Spleen (tissue), 11 donors: ENCODE results near the gene GMEB1. TPM values are rescaled to one million over a fixed set of nuclear protein-coding genes. Genes with fewer than 3 reads are reported as not detected.
"Not testable (repeated sequence)": the region's sequence is repeated elsewhere in the genome, so short reads cannot be mapped to it uniquely, and the experiment has no call there.

Experiments
- DNase-seq: peaks from one replicate; pipeline ENCODE4 v3.0.0-alpha.2; 2020
- H3K27ac ChIP-seq, 8 donors: fragments of 200-600 bp; sonication (generic) in 7 of 8; 1 replicate in 4 of 8; 2 replicates in 4 of 8; pipeline versions ENCODE4 v1.5.0 to v1.8.0; 2016 to 2021; ENCODE audit warnings: inconsistent platforms in 4 of 8, mild to moderate bottlenecking in 4 of 8, moderate library complexity in 1 of 8
- H3K27me3 ChIP-seq, 7 donors: fragments of 200-600 bp; sonication (generic) in 6 of 7; replicated peaks in 1 of 7; 1 replicate in 4 of 7; 2 replicates in 3 of 7; pipeline versions ENCODE4 v1.5.0 to v1.8.0; 2016 to 2021; ENCODE audit warnings: inconsistent platforms in 3 of 7, mild to moderate bottlenecking in 1 of 7
- H3K36me3 ChIP-seq, 6 donors: fragments of 200-600 bp; sonication (generic) in 5 of 6; 1 replicate in 4 of 6; 2 replicates in 2 of 6; pipeline versions ENCODE4 v1.5.0 to v1.8.0; 2016 to 2021; ENCODE audit warnings: inconsistent platforms in 2 of 6
- H3K4me1 ChIP-seq, 6 donors: fragments of 200-600 bp; sonication (generic) in 5 of 6; 1 replicate in 3 of 6; 2 replicates in 3 of 6; pipeline versions ENCODE4 v1.5.0 to v1.8.0; 2016 to 2021; ENCODE audit warnings: inconsistent platforms in 3 of 6
- H3K4me3 ChIP-seq, 8 donors: fragments of 200-600 bp; sonication (generic) in 7 of 8; 1 replicate in 4 of 8; 2 replicates in 4 of 8; pipeline versions ENCODE4 v1.5.0 to v1.8.0; 2016 to 2021; ENCODE audit warnings: inconsistent platforms in 4 of 8, mild to moderate bottlenecking in 4 of 8, moderate library complexity in 2 of 8
- H3K9me3 ChIP-seq, 8 donors: fragments of 200-600 bp; sonication (generic) in 7 of 8; 1 replicate in 4 of 8; 2 replicates in 4 of 8; pipeline versions ENCODE4 v1.5.0 to v1.8.0; 2016 to 2021; ENCODE audit warnings: inconsistent platforms in 4 of 8
- POLR2A ChIP-seq, 3 donors: fragments of 450-650 bp; IDR thresholded peaks; one replicate each; pipeline ENCODE4 v1.5.1; 2017; ENCODE audit warnings: antibody characterized with exemption in 3 of 3, mild to moderate bottlenecking in 1 of 3
- POLR2AphosphoS5 ChIP-seq, 3 donors: sonication (generic); formaldehyde crosslinking; IDR thresholded peaks; one replicate each; pipeline ENCODE4 v1.5.1; 2017; ENCODE audit warnings: antibody characterized with exemption in 3 of 3
- WGBS, 5 donors: extraction: QIAGEN DNeasy Blood & Tissue Kit in 3 of 5; methylation state at CpG; one replicate each; pipeline versions ENCODE4 v1.1.5 to v1.1.7; 2013 to 2018; 5-methylcytosine and 5-hydroxymethylcytosine counted together
- intact Hi-C: fragments of 100-400 bp; cut with DNase I; formaldehyde crosslinking; loops from one replicate; pipeline ENCODE4 v1.15.0; 2023; ENCODE audit warnings: low total_unique reads
- polyA plus RNA-seq, 3 donors: library from polyadenylated mRNA; stranded (reverse); fragments of 200-250 nt; gene quantifications; one replicate each; pipeline ENCODE4 v1.2.1, GENCODE V29; 2013
- total RNA-seq, 7 donors: library from RNA; depleted of rRNA in 3 of 7; stranded (reverse); fragments of >200 nt in 3 of 7; fragmentation: NEBNext Ultra II Directional in 4 of 7; extraction: Animal tissue kit (Norgen Biotek cat#: 25700) in 4 of 7; gene quantifications; one replicate each; pipeline versions ENCODE4 v1.1.0 to v1.2.1, GENCODE V29; 2016 to 2021
- TF ChIP-seq, protein P1 (sequence below), 11 experiments: fragments of 200-600 bp in 7 of 11; fragments of 450-650 bp in 4 of 11; sonication (generic) in 4 of 11; IDR thresholded peaks in 8 of 11; conservative IDR thresholded peaks in 3 of 11; 1 replicate in 7 of 11; 2 replicates in 4 of 11; pipeline versions ENCODE4 v1.4.0 to v1.8.0; 2016 to 2021; ENCODE audit warnings: antibody characterized with exemption in 11 of 11, inconsistent platforms in 4 of 11, mild to moderate bottlenecking in 1 of 11
- donor health status: healthy with polysubstance abuse.
- donor health status: DM: no; HTN: no; CAD: no; lungs with moderate emphysema.
- donor health status: DM: no; HTN: no; CAD: no.
- donor health status: Bipolar disorder and iron deficiency.
- donor health status: healthy.
- donor health status: DM: no; HTN: no; CAD: no.
- donor health status: DM: yes; HTN: yes; CAD: no.

The GMEB1 gene
- total and polyA plus RNA-seq, 10 donors, result 3.6 to 20.6 (median 16.4) TPM

DNA sequence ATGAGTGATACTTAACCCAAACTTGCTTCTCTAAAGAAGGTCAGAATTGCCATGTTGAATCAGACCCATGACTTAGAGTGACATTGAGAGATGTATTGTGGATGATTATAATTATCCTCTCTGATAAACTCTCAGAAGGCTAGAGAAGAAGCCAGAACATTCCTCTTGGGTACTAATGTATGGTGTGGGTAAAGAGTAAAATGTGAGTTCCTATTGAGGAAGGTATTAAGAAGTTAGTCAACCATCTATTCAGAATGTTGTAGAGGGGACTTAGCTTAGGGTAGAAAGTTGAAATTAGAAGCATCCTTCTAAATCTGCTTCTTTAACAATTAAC, 7.3 kb downstream of the GMEB1 start:
- Histone ChIP-seq H3K27ac (no peak overlapping the region), H3K36me3 (peaks cover 0 to 29% (median 0%) of the 10 kb centered on the region in 6 donors), H3K27me3 (no peaks in the 10 kb centered on the region), H3K9me3 (no peaks in the 10 kb centered on the region), H3K4me3 (no peak overlapping the region), H3K4me1 (peaks cover 0 to 15% (median 2%) of the 10 kb centered on the region in 6 donors)
- intact Hi-C loops, result no loop called here
- DNase-seq, result no peak
- TF ChIP-seq POLR2AphosphoS5 (IDR thresholded peaks at IDR 0.05), result no peak
- no peak for TF ChIP-seq POLR2A (IDR thresholded peaks at IDR 0.05)
- TF ChIP-seq, protein P1, sequence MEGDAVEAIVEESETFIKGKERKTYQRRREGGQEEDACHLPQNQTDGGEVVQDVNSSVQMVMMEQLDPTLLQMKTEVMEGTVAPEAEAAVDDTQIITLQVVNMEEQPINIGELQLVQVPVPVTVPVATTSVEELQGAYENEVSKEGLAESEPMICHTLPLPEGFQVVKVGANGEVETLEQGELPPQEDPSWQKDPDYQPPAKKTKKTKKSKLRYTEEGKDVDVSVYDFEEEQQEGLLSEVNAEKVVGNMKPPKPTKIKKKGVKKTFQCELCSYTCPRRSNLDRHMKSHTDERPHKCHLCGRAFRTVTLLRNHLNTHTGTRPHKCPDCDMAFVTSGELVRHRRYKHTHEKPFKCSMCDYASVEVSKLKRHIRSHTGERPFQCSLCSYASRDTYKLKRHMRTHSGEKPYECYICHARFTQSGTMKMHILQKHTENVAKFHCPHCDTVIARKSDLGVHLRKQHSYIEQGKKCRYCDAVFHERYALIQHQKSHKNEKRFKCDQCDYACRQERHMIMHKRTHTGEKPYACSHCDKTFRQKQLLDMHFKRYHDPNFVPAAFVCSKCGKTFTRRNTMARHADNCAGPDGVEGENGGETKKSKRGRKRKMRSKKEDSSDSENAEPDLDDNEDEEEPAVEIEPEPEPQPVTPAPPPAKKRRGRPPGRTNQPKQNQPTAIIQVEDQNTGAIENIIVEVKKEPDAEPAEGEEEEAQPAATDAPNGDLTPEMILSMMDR (IDR thresholded peaks at IDR 0.05 in 8 of 11, conservative IDR thresholded peaks at IDR 0.05 in 3 of 11), result no peak

- Histone ChIP-seq H3K27ac (no peak overlapping the region), H3K4me3 (no peak overlapping the region), H3K36me3 (peaks cover 0 to 63% (median 28%) of the 10 kb centered on the region in 6 donors), H3K4me1 (no peaks in the 10 kb centered on the region), H3K9me3 (no peaks in the 10 kb centered on the region), H3K27me3 (no peaks in the 10 kb centered on the region)
- intact Hi-C loops, result no loop called here
- DNase-seq, result no peak
- WGBS, 5 donors, result 88 to 98% (median 94%) methylated on average over 4 of the region's 4 CpGs
- TF ChIP-seq, protein P1 (IDR thresholded peaks at IDR 0.05 in 8 of 11, conservative IDR thresholded peaks at IDR 0.05 in 3 of 11), result no peak
- no peak for TF ChIP-seq POLR2A (IDR thresholded peaks at IDR 0.05)
These were observed 11.6 kb downstream of the GMEB1 start for GRCh38 chr1:28680151-28680550.

DNA sequence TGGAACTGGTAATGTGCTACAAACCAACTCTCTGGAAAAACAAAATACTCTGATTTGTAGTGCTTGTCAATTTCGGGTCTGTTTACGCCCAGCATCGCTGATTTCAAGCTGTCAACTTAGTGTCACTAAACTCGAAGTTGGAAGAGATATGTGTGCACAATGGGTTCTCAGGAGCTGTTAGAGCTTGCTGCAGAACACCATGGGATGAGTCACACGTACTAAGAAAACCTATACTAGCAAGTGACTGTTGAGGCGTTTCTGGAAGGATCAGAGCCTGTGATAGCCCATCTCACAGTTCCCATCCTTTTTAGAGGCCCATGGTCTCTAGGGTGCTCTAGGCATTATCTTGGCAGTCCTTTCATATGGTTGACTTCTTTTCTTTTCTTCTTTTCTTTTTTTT, 14.3 kb downstream of the GMEB1 start:
- Histone ChIP-seq H3K36me3 (peaks cover 0 to 74% (median 39%) of the 10 kb centered on the region in 6 donors), H3K4me3 (no peak overlapping the region), H3K9me3 (no peaks in the 10 kb centered on the region), H3K27ac (no peak overlapping the region), H3K4me1 (no peaks in the 10 kb centered on the region), H3K27me3 (no peaks in the 10 kb centered on the region)
- no peak for DNase-seq
- 83 to 97% (median 94%) methylated on average over 6 of the region's 6 CpGs for WGBS, 5 donors
- TF ChIP-seq, protein P1 (IDR thresholded peaks at IDR 0.05 in 8 of 11, conservative IDR thresholded peaks at IDR 0.05 in 3 of 11), result no peak
- TF ChIP-seq POLR2AphosphoS5 (IDR thresholded peaks at IDR 0.05), result no peak
- no peak for TF ChIP-seq POLR2A (IDR thresholded peaks at IDR 0.05)
- intact Hi-C loops, result no loop called here

DNA sequence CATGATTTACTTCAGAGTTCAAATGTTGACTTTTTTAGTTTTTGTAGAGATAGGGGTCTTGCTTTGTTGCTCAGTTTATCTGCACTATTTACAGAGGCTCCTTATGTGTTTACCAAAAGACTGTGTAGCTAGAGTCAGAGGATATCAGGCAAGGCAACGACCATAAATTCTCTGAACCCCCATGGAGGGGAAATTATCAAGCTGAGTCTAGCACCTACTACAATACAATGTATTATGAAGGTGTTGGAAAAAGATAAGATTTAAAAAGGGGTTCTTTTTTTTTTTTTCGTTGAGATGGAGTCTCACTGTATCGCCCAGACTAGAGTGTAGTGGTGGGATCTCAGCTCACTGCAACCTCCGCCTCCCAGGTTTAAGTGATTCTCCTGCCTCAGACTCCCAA, 16.4 kb downstream of the GMEB1 start:
- intact Hi-C loops, result no loop called here
- Histone ChIP-seq H3K27me3 (no peaks in the 10 kb centered on the region), H3K9me3 (no peaks in the 10 kb centered on the region), H3K27ac (no peak overlapping the region), H3K4me3 (no peak overlapping the region), H3K36me3 (peaks cover 0 to 95% (median 41%) of the 10 kb centered on the region in 6 donors), H3K4me1 (no peaks in the 10 kb centered on the region)
- WGBS, 5 donors, result 88 to 94% (median 91%) methylated on average over 4 of the region's 4 CpGs
- DNase-seq, result no peak
- TF ChIP-seq POLR2A (IDR thresholded peaks at IDR 0.05) (no peak), POLR2AphosphoS5 (IDR thresholded peaks at IDR 0.05) (no peak)
- TF ChIP-seq, protein P1 (IDR thresholded peaks at IDR 0.05 in 8 of 11, conservative IDR thresholded peaks at IDR 0.05 in 3 of 11), result no peak

GRCh38 chr1:28691627-28692026, 23.0 kb downstream of the GMEB1 start:
- H3K36me3 ChIP-seq, result peaks cover 0 to 95% (median 61%) of the 10 kb centered on the region in 6 donors
- H3K27ac ChIP-seq, H3K27me3 ChIP-seq, intact Hi-C loops, DNase-seq, H3K4me3 ChIP-seq, H3K9me3 ChIP-seq, H3K4me1 ChIP-seq: not testable (repeated sequence)
- 88 to 100% (median 92%) methylated on average over 1 of the region's 1 CpG for WGBS, 5 donors
